SK-N-SH (cell line): Measurements from ENCODE around the gene IRAK1BP1. TPM values are rescaled to one million over a fixed set of nuclear protein-coding genes. Genes with fewer than 3 reads are reported as not detected.

Experiments used
- CTCF ChIA-PET: fragments of 300-600, 350-600 bp; formaldehyde crosslinking; extraction: SDS; loops from one replicate; lab custom pipeline; 2021; lab: Yijun Ruan, JAX
- POLR2A ChIA-PET: fragments of 350-600 bp; sonication (Branson Sonifier 250); formaldehyde crosslinking; extraction: SDS; loops from one replicate; lab custom pipeline; 2020; ENCODE audit warnings: antibody characterized with exemption, inconsistent platforms; lab: Yijun Ruan, JAX
- DNase-seq: peaks from one replicate; pipeline ENCODE4 v3.0.0; 2012
- H2AFZ ChIP-seq: fragments of 200-600 bp; sonication (generic); 2 replicates; pipeline ENCODE4 v1.8.1; 2016; ENCODE audit warnings: antibody characterized with exemption, mild to moderate bottlenecking, low read depth
- H3F3A ChIP-seq: fragments of 200-600 bp; sonication (generic); replicated peaks from 2 replicates; pipeline ENCODE3; 2016; ENCODE audit warnings: antibody characterized with exemption, mild to moderate bottlenecking; ENCODE audit not compliant: insufficient read depth
- H3K27ac ChIP-seq, 2 experiments: fragments of 200-500 bp in 1 of 2; fragments of 200-600 bp in 1 of 2; sonication (Bioruptor generic) in 1 of 2; sonication (generic), shearing (Covaris generic) in 1 of 2; 2 replicates each; pipeline versions ENCODE4 v1.5.1 to v1.6.1; 2014 to 2016; ENCODE audit warnings: low read depth in 2 of 2, inconsistent platforms in 1 of 2, low read length in 1 of 2, mild to moderate bottlenecking in 1 of 2, mixed read lengths in 1 of 2
- H3K27me3 ChIP-seq: fragments of 200-600 bp; sonication (generic), shearing (Covaris generic); 2 replicates; pipeline ENCODE4 v1.6.1; 2016; ENCODE audit warnings: mixed run types; ENCODE audit not compliant: insufficient read depth
- H3K36me3 ChIP-seq, 2 experiments: fragments of 200-500 bp in 1 of 2; fragments of 200-600 bp in 1 of 2; sonication (Bioruptor generic) in 1 of 2; sonication (generic) in 1 of 2; replicated peaks in 1 of 2; 2 replicates each; pipeline versions ENCODE3 to v1.5.1; 2014 to 2016; ENCODE audit warnings: low read length in 1 of 2, mild to moderate bottlenecking in 1 of 2; ENCODE audit not compliant: insufficient read depth in 2 of 2, control insufficient read depth in 1 of 2
- H3K4me1 ChIP-seq, 2 experiments: fragments of 200-500 bp in 1 of 2; fragments of 200-600 bp in 1 of 2; sonication (Bioruptor generic) in 1 of 2; sonication (generic), shearing (Covaris generic) in 1 of 2; 2 replicates each; pipeline versions ENCODE4 v1.5.1 to v1.6.1; 2014 to 2016; ENCODE audit warnings: low read depth in 1 of 2, low read length in 1 of 2, mixed run types in 1 of 2; ENCODE audit not compliant: insufficient read depth in 2 of 2, control insufficient read depth in 1 of 2
- H3K4me2 ChIP-seq: fragments of 200-600 bp; sonication (generic), shearing (Covaris generic); 2 replicates; pipeline ENCODE4 v1.6.1; 2017; ENCODE audit warnings: mixed run types
- H3K4me3 ChIP-seq, 2 experiments: fragments of 200-500 bp in 1 of 2; fragments of 200-600 bp in 1 of 2; sonication (Bioruptor generic) in 1 of 2; sonication (generic), shearing (Covaris generic) in 1 of 2; 2 replicates each; pipeline versions ENCODE4 v1.5.1 to v1.8.1; 2014 to 2016; ENCODE audit warnings: low read depth in 2 of 2, inconsistent platforms in 1 of 2, low read length in 1 of 2, mild to moderate bottlenecking in 1 of 2, mixed read lengths in 1 of 2, moderate library complexity in 1 of 2
- H3K79me2 ChIP-seq: fragments of 200-600 bp; sonication (generic); 2 replicates; pipeline ENCODE4 v1.8.1; 2017; ENCODE audit warnings: mild to moderate bottlenecking; ENCODE audit not compliant: insufficient read depth
- H3K9ac ChIP-seq: fragments of 200-600 bp; sonication (generic); 2 replicates; pipeline ENCODE4 v1.6.1; 2017; ENCODE audit warnings: mixed run types
- H3K9me2 ChIP-seq: fragments of 200-600 bp; sonication (generic); 2 replicates; pipeline ENCODE4 v1.6.1; 2017; ENCODE audit warnings: mixed run types
- H3K9me3 ChIP-seq: fragments of 200-600 bp; sonication (generic); 2 replicates; pipeline ENCODE4 v1.6.1; 2017; ENCODE audit warnings: mixed run types, mild to moderate bottlenecking, moderate library complexity
- H4K20me1 ChIP-seq: fragments of 200-600 bp; sonication (generic); 2 replicates; pipeline ENCODE4 v1.6.1; 2017; ENCODE audit warnings: mild to moderate bottlenecking, mixed run types; ENCODE audit not compliant: insufficient read depth
- CHD2 ChIP-seq: fragments of 150-350 bp; IDR thresholded peaks from 2 replicates; pipeline ENCODE4 v1.6.1; 2018; ENCODE audit warnings: low read length; ENCODE audit not compliant: partially characterized antibody
- ELF1 ChIP-seq: IDR thresholded peaks from 2 replicates; pipeline ENCODE4 v1.4.0; 2012
- FOSL2 ChIP-seq: IDR thresholded peaks from 2 replicates; pipeline ENCODE4 v1.4.0; 2012; ENCODE audit warnings: low read depth, mild to moderate bottlenecking, moderate library complexity, borderline replicate concordance
- FOXJ3 ChIP-seq: sonication (generic); formaldehyde crosslinking; IDR thresholded peaks from 2 replicates; pipeline ENCODE4 v1.5.1; 2020; ENCODE audit warnings: mild to moderate bottlenecking, missing genetic modification reagents
- FOXM1 ChIP-seq: IDR thresholded peaks from 2 replicates; pipeline ENCODE4 v1.4.0; 2012; ENCODE audit warnings: low read depth, mild to moderate bottlenecking
- GABPA ChIP-seq: IDR thresholded peaks from 2 replicates; pipeline ENCODE4 v1.4.0; 2012; ENCODE audit warnings: low read depth, mild to moderate bottlenecking
- MAX ChIP-seq: IDR thresholded peaks from 2 replicates; pipeline ENCODE4 v1.4.0; 2012; ENCODE audit warnings: low read depth
- MEF2A ChIP-seq: IDR thresholded peaks from 2 replicates; pipeline ENCODE4 v1.4.0; 2012; ENCODE audit warnings: low read depth, borderline replicate concordance
- NFIC ChIP-seq: IDR thresholded peaks from 2 replicates; pipeline ENCODE4 v1.4.0; 2012; ENCODE audit warnings: borderline replicate concordance
- RCOR1 ChIP-seq: fragments of 150-350 bp; IDR thresholded peaks from 2 replicates; pipeline ENCODE4 v1.6.1; 2017; ENCODE audit warnings: antibody characterized with exemption, low read length
- REST ChIP-seq: IDR thresholded peaks from 2 replicates; pipeline ENCODE4 v1.6.1; 2012; ENCODE audit warnings: mild to moderate bottlenecking, low read depth, low read length, moderate library complexity
- RFX5 ChIP-seq: IDR thresholded peaks from 2 replicates; pipeline ENCODE4 v1.6.1; 2012; ENCODE audit warnings: mild to moderate bottlenecking, improper control_type of control experiment, low read length
- RXRA ChIP-seq: IDR thresholded peaks from 2 replicates; pipeline ENCODE4 v1.4.0; 2012; ENCODE audit warnings: low read depth, mild to moderate bottlenecking, borderline replicate concordance
- SMC3 ChIP-seq: IDR thresholded peaks from 2 replicates; pipeline ENCODE4 v1.6.1; 2012; ENCODE audit warnings: low read depth, low read length, improper control_type of control experiment
- TCF12 ChIP-seq: IDR thresholded peaks from 2 replicates; pipeline ENCODE4 v1.4.0; 2012
- USF1 ChIP-seq: IDR thresholded peaks from 2 replicates; pipeline ENCODE4 v1.4.0; 2012; ENCODE audit warnings: low read depth, borderline replicate concordance
- YY1 ChIP-seq: IDR thresholded peaks from 2 replicates; pipeline ENCODE4 v1.4.0; 2012; ENCODE audit warnings: low read depth, mild to moderate bottlenecking
- WGBS: methylation state at CpG from one replicate; pipeline ENCODE4 v1.1.6; 2017; ENCODE audit warnings: low lambda C conversion rate; 5-methylcytosine and 5-hydroxymethylcytosine counted together
- polyA plus RNA-seq, 3 experiments: library from polyadenylated mRNA; depleted of rRNA; stranded (reverse); fragments of >200 nt; gene quantifications; 2 replicates each; pipeline ENCODE4 v1.2.3, GENCODE V29; 2012

Gene IRAK1BP1
- polyA plus RNA-seq, 1 of the 3 experiments (the other 2 are of a cell fraction), result 1.8 TPM

- Histone ChIP-seq H3K27ac (no peak overlapping the region), H3K9me2 (no peaks in the 10 kb centered on the region), H3K4me1 (no peaks in the 10 kb centered on the region), H3K4me3 (no peak overlapping the region)
- CTCF ChIA-PET, result no interaction called here
- no peak for DNase-seq
- no peak for TF ChIP-seq RFX5
- no peak for TF ChIP-seq YY1
- no peak for TF ChIP-seq FOXJ3 (CRISPR knock-in tag)
- no peak for TF ChIP-seq ELF1
- TF ChIP-seq TCF12, result no peak
- TF ChIP-seq RXRA, result no peak
- no peak for TF ChIP-seq NFIC
- TF ChIP-seq, all 33 proteins: peak for 0
- Histone ChIP-seq H3K9me3 (no peaks in the 10 kb centered on the region), H2AFZ (no peak overlapping the region), H3F3A (no peaks in the 10 kb centered on the region), H3K27me3 (no peaks in the 10 kb centered on the region), H3K36me3 (no peaks in the 10 kb centered on the region), H3K79me2 (no peaks in the 10 kb centered on the region), H3K9ac (no peak overlapping the region), H3K4me2 (no peak overlapping the region), H4K20me1 (no peaks in the 10 kb centered on the region)
- POLR2A ChIA-PET, result no interaction called here
These were observed 24.4 kb upstream of the IRAK1BP1 start for GRCh38 chr6:78842953-78843352.

DNA sequence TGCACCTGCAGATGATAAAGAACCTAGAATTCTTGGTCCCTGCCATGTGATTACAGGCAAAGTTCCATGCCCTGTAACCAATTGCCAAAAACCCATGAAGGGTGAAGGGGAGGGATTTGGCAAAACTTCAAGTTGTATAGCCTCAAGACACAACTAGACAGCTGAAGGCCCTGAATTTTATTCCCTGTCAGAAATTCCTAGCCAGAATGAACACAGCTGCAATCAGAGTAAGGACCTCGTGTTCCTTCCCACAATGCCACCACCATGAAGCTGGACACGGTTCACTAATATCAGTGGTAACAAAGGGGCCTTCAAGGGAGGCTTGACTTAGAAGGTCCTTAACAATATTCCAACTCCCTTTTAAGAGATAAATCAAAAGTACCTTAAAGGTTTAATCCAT is 22.5 kb upstream of the IRAK1BP1 start:
- no peaks in the 10 kb centered on the region for H3K9me3 ChIP-seq
- WGBS, result 18% methylated on average over 2 of the region's 2 CpGs

More for the DNA sequence above, 22.5 kb upstream of the IRAK1BP1 start:
- no peaks in the 10 kb centered on the region for H3K27me3 ChIP-seq
- no peak overlapping the region for H3K9ac ChIP-seq
- H3K4me1 ChIP-seq, result no peaks in the 10 kb centered on the region
- H3F3A ChIP-seq, result no peaks in the 10 kb centered on the region
- H2AFZ ChIP-seq, result no peak overlapping the region
- no peak overlapping the region for H3K4me3 ChIP-seq
- H4K20me1 ChIP-seq, result no peaks in the 10 kb centered on the region
- ChIA-PET CTCF (interaction anchor here (1.3 kb wide), 1 partner anchor 11 kb away, joined by 3 read pairs; no protein-coding TSS in a partner anchor), POLR2A (no interaction called here)
- no peak overlapping the region for H3K27ac ChIP-seq
- H3K4me2 ChIP-seq, result no peak overlapping the region
- no peak for DNase-seq
- no peaks in the 10 kb centered on the region for H3K79me2 ChIP-seq
- TF ChIP-seq NFIC (no peak), MAX (no peak), RFX5 (no peak), FOXM1 (no peak), MEF2A (no peak), CHD2 (no peak), TCF12 (no peak), REST (no peak), USF1 (no peak), YY1 (no peak), RCOR1 (no peak), SMC3 (no peak), FOSL2 (no peak), GABPA (no peak)
- H3K36me3 ChIP-seq, result no peaks in the 10 kb centered on the region
- H3K9me2 ChIP-seq, result no peaks in the 10 kb centered on the region
